NCI-H2029 treated with DMSO at 0.1 percent for 48 hours (cell line): ENCODE results near the gene MRPS27.
"Not testable (repeated sequence)": the region's sequence is repeated elsewhere in the genome, so short reads cannot be mapped to it uniquely, and the experiment has no call there.

Source experiments
- DNase-seq: peaks from one replicate; lab custom pipeline; 2025; lab: John Stamatoyannopoulos, UW

MRPS27 gene

DNA sequence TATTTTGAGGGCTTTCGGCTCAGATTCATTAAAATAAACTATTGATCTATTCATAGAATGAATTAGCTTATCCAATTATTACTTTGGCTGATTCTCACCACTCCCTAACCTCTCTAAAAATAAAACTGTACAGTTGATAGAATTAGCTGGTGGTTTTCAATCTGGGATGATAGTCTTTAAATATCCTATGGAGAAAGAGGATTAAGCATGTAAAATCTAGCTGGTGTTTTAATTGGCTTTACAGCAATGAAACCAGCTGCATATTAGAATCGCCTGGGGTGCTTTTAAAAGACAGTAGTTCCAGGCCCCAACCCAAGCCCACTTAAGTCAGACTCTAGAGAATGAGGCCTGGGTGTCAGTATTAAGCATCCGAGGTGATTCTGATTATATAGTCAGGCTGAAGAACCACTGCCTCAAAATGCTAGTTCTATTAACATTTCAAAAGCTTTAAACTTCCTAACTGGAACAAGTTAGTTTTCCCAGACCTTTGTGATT is 117.7 kb downstream of the MRPS27 start:
- no peak for DNase-seq

DNA sequence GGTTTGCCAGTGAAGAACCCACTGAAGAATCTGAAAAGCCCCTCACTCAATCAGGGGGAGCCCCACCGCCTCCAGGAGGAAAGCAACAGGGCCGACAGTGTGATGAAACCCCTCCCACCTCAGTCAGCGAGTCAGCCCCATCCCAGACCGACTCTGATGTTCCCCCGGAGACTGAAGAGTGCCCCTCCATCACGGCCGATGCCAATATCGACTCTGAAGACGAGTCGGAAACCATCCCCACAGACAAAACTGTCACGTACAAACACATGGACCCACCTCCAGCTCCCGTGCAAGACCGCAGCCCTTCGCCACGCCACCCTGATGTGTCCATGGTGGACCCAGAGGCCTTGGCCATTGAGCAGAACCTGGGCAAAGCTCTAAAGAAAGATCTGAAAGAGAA is 120.4 kb downstream of the MRPS27 start:
- no peak for DNase-seq

DNA sequence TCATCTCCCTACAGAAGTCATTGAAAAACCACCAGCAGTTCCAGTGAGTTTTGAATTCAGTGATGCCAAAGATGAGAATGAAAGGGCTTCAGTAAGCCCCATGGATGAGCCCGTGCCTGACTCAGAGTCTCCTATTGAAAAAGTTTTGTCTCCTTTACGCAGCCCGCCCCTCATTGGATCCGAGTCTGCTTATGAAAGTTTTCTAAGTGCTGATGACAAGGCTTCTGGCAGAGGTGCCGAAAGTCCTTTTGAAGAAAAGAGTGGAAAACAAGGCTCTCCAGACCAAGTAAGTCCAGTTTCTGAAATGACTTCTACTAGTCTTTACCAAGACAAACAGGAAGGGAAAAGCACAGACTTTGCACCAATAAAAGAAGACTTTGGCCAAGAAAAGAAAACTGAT is 122.6 kb downstream of the MRPS27 start:
- DNase-seq = no peak

DNA sequence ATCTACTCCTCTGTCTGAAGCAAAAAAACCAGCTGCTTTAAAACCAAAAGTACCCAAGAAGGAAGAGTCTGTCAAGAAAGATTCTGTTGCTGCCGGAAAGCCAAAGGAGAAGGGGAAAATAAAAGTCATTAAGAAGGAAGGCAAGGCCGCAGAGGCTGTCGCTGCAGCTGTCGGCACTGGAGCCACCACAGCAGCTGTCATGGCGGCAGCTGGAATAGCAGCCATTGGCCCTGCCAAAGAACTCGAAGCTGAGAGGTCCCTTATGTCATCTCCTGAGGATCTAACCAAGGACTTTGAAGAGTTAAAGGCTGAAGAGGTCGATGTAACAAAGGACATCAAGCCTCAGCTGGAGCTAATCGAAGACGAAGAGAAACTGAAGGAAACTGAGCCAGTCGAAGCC is 124.5 kb downstream of the MRPS27 start:
- no peak for DNase-seq

DNA sequence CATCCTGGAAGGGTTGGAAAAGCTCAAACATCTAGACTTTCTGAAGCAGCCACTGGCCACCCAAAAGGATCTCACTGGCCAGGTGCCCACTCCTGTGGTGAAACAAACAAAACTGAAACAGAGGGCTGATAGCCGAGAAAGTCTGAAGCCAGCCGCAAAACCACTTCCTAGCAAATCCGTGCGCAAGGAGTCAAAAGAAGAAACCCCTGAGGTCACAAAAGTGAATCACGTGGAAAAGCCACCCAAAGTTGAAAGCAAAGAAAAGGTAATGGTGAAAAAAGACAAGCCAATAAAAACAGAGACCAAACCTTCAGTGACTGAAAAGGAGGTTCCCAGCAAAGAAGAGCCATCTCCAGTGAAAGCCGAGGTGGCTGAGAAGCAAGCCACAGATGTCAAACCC is 125.2 kb downstream of the MRPS27 start:
- DNase-seq = no peak

DNA sequence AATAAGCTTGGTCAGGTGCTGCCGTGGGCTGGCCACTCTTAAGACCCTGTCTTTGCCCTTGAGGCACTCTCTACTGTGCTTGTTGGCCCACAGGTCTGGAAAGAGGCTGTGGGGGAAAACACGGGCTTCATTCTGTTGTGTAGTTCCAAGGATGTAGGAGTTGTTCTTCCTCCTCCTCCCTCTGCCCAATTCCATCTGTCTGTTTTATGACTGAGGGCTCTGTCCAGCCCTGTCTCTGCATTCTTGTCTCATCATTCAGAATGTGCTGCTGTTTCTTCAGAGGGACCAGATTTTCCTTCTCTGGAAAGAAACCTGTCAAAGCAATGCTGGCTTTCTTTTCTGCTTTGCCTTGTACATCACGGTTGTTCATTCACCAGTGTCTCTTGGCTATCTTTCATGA is 128.6 kb downstream of the MRPS27 start:
- no peak for DNase-seq

DNA sequence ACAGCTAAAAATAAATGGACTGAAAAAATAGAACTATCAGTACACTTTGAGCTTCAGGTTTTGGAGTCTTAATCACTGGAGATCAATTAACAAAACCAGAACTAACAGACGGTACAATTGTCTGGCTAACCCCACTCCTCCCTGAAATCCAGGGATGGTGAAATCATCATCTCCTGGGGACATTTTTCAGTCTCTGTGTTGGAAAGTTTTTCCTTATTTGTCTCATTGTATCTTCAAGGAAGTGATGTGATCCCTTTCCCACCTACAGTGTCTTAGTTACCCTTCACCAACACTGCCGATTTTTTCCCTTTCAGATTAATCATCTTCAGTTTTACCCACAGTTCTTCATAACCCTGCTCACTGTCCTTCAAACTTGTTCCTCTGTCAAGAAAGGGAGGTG is 130.9 kb downstream of the MRPS27 start:
- DNase-seq = no peak

DNA sequence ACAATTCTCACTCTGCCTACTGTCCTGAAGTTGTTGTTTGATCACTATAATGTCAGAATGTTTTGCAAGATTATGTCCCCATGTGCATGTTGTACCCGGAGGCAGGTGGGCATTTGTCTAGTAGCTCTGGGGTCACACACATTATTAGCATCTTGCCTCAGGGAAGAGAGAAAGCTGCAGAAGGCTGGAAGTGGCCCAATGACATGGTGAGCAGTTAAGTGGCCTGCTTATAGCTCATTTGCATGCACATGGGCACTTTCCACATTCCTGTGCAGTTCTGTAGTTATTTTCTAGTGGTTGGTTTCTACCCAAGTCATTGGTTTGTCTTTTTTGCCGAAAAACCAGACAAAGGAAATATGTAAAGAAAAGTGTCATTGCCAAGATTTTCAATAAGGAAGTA is 131.9 kb downstream of the MRPS27 start:
- DNase-seq = no peak

DNA sequence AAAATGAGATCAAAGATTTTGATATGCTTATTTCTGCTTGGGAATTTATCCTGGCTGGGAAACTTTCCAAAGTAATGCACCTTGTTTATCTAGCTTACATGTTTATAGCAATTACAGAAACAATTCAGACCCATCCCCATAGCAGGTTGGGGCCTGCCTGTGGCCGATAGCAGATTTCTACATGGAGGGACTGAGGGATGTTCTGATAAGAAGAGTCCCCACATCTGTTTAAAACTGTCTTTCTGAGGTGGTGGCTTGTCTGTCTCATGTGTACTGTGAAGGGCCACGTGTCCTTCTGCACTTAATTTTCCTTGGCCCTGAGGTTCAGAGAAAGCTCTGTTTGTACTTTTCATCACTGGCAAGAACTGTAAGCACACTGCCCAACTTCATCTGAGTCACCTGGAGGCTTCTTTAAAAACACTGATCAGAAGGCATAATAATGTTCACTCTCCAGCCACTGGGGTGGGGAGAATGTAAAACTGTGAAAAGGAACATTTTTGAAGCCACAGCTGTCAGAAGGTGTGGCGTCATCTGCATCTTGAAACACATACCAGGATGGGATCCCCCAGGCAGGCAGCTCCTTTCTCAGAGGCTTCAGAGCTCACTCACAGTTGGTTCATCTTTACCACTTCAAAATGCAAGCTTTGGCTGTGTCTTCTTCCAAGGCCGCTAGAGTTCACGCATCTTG is 132.5 kb downstream of the MRPS27 start:
- no peak for DNase-seq

DNA sequence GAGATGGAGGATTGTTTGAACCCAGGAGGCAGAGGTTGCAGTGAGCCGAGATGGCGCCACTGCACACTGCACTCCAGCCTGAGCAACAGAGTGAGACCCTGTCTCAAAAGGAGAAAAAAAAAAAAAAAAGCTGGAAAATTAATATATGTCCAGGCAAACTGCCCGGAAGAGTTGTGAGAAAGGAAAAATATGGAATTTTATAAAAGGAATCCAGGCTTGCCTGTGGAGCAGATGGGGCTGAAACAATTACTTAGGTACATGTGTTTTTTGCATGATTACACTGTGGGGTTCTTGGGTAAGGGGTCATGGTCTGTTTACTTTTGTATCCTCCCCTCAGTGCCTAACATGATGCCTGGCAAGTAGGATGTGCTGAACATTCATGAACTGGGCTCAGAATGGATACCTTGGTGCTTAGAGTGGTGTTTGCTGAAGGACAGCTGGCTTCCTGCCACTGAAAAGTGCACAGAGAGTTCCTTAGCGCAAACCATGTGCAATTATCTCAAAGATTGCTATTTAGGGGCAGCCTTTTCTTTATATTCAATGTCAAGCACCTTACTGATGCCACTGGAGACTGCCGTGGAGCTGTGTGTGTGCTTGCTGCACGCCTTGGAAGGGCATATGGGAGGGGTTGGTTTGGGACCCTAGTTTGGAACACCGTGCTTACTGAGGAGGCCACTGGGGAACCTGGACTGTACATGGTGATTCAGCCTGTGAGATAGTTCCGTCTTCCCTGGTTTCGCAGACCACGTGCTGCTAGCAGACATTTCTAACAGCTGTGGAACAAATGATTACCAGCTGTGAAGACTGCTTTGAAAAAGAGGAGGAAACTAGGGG is 134.3 kb downstream of the MRPS27 start:
- DNase-seq = peak; percentile 10

DNA sequence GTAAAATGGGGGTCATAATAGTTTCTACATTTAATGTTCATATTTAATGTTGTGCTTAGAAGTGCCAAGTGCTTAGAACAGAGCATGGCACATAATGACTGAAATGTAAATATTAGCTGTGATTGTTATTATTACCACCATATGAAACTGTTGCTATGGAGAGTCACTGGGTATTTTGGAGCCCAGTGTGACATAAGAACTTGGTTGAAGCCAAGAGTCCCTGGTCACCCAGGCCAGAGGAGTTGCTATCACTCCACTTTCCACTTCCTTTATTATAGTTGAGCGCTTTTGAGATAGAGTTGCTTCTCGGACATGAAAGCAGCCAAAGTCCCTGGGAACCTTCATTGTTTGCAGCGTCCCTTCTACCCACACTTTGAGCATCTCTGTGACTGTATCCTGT is 135.6 kb downstream of the MRPS27 start:
- no peak for DNase-seq

DNA sequence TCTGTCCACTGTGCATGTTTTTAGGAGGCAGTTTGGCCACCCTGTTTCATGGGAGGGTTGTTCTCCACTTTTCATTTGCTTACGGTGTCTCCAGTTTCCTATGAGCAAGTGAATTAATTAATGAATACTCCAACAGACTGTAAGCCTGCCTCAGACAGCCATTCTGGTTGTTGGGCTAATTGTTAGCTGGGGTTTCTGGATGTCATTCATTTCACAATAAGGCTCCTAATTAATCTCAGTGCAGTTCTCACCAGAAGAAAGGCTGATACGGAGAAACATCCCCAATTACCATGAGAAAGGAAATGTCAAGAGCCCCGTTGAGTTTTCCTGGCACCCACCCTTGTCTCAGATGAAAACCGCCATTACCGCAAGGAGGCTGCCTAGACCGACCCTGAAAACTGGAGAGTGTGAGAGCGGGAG is 136.9 kb downstream of the MRPS27 start:
- no peak for DNase-seq

DNA sequence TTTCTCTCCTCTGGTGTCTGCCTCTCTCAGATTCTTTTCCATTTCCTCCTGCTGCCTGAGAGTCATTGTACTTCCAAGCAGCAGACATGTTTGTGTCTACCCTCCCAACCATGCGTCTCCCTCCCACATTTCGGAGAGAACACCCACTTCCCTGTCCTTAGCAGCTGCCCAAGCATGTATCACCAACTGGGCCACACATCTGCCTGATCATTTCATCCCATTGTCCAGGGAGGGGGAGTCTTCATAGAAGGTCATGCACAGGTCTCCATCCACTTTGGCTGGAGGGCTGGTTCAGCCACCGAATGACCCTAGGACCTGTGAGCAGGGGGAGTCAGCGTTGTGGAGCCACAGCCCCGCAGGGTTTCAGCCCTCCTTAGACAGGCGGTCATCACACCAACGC is 137.4 kb downstream of the MRPS27 start:
- DNase-seq = no peak

DNA sequence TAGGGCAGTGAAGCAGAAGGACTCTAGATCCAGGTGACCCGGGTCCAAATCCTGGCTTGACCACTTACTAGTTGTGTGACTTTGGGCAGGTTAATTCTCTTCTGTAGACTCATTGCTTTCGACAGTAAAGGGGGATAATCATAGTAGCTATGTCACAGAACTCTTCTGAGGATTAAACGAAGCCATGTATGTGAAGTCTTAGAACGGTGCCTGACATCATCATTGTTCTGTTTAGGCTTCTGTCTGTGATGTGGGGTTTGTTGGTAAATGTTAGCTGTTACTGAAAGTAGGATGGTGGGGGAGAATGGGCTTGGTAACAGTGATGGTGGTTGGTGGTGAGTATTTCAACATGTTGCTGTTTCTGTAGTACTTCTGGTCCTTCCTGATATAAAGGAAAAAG is 139.1 kb downstream of the MRPS27 start:
- no peak for DNase-seq

DNA sequence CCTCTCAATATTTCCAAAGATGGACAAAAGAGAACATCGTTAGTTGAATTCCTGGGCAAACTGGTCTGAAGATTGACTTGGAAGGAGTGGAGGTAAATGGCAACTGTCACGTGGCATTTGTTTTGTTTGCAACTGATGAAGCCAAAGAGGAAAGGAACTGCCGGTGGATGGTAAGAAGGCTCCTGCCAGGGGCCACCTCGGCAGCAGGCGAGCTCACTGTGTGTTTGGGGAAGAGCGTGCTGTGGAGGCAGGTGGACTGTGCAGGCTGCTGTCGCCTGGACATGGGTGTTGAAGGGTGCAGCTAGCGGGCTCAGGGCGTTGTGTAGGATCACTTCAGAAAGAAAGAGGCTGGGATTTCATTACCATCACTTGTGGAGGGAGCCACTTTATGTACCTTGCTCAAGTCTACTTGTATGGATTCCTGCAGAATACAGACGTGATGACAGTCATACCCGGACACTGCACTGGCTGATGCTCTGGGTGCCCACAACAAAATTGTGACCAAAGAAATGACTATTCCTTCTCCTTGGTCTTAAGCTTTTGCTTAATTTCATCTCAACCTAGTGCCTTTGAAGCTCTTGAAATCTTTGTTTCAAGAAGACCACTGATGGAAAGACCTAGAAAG is 140.1 kb downstream of the MRPS27 start:
- no peak for DNase-seq

DNA sequence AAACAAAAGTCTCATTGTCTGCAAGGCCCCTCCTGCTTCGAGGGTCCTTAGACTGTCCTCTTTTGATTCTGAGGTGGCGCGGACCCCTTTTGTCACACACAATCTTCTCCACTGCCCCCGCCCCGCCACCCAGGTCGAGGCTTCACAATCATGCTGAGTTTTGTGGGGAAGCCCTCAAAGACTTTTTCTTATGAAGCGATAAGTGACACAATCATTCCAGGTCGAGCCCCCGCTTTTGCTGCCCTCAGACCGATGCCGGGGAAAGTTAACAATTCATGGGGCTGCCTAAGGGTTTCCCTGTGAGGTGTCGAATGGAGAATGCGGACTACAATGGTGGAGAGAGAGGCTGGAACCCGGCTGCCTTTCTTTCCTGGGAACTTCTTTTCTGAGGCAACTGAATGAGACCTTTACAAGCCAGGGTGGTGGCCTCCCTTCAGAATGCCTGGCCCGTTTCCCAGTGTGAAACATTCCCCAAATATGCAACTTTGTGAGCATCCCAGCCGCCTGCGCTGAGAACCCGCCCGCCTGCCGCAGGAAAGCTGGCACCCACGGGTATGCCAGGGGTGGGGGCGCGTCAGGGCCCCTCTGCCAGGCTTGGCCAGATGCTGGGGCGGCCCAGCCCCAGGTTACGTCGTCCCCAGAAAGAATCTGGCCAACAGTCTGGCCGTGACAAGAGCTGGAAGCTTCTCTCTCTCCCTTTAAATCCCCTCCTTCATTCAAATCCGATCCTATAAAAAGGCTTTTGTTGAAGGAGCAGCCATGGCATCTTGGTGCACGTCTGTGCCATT is 140.8 kb downstream of the MRPS27 start:
- no peak for DNase-seq

DNA sequence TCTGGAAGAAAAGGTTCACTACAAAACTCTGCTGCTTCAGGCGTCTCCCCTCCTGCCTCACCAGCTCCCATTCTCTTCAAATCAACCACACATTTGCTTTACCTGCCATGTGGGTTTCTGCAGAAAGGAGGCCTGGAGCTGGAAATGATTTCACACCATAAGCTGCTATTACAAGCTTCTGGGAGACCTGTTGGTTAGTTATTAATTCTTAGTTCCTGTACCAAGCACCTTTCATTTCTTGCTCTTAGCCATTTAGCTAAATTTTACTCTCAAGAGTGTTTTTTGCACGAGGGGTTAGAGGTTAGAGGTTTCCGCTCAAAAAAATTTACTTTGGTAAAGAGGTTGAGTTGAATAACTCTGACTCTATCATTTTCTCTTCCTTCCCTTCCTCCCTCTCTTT is 142.5 kb downstream of the MRPS27 start:
- no peak for DNase-seq

DNA sequence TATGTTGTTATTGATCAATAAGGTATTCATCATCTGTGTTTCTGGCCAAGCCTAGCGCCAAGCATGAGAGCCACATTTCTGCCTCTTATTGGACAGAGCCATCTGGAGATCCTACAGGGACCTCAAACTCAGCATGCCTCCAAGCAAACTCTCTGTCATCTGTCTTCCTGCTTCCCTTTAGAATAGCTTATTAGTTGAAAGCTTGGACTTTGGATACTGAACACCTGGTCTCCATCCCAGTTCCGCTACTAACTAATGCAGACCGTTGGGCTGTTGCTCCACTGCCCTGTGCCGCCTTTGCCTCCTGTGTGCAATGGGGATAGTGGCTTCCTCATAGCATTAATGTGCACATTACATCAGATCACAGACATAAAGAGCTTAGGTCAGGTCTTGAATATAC is 147.3 kb downstream of the MRPS27 start:
- no peak for DNase-seq

DNA sequence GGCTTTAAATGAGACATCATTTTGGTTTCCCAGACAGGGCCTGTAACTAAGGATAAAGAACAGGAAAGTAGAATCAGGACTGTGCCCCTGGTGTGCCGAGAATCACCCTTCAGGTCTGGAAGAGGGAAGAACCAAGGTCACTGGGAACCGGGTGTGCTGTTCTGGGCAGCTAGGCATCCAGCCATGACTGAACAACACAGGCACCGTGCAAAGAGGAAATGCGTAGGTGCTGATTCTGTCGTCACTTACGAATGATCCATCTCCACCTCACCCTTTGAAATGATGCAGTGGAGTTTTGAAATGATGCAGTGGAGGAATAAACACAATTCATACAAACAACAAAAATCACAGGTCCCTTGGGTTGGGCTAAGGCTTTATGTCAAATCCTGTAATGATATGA is 148.4 kb downstream of the MRPS27 start:
- no peak for DNase-seq

DNA sequence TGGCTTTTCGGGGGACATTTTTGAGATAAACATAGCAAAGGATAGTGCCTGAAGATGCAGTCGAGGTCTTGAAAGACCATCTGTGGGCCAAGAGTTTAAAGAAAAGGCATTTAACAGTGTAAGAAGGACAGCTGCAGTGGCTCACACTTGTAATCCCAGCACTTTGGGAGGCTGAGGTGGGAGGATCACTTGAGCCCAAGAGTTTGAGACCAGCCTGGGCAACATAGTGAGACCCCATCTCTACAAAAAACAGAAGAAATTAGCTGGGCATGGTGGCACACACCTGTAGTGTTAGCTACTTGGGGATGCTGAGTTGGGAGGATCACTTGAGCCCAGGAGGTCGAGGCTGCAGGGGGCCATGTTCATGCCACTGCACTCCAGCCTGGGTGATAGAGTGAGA is 148.9 kb downstream of the MRPS27 start:
- not testable (repeated sequence) for DNase-seq

DNA sequence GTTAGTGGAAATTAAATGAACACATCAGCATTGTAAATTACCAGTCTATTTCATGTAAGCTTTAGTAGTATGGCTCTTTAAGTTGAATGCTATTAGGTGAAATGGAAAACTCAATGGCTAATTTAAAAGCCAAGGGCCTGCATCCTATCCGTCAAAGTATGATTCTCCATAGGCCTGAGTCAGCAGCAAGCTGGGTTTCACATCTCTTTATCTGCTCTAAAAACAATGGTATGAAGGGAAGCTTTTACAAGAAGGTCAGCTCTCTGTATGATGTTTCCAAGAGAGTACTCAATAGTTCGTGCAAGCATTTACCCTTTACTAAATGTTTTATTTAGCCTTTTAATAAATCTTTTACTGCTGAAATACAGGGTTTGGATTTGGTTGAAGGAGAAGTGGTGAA is 149.9 kb downstream of the MRPS27 start:
- no peak for DNase-seq
